HG03575 (cell line): ENCODE results near the gene PPP1R14C.
"Not testable (repeated sequence)": the region's sequence is repeated elsewhere in the genome, so short reads cannot be mapped to it uniquely, and the experiment has no call there.

Experiments used
- ATAC-seq: cut with Tn5 transposase; IDR thresholded peaks from one replicate; pipeline ENCODE4 v1.9.1; 2021; ENCODE audit not compliant: unreplicated experiment, insufficient number of reproducible peaks, low FRiP score; ENCODE audit errors: extremely low read depth

The PPP1R14C gene

DNA sequence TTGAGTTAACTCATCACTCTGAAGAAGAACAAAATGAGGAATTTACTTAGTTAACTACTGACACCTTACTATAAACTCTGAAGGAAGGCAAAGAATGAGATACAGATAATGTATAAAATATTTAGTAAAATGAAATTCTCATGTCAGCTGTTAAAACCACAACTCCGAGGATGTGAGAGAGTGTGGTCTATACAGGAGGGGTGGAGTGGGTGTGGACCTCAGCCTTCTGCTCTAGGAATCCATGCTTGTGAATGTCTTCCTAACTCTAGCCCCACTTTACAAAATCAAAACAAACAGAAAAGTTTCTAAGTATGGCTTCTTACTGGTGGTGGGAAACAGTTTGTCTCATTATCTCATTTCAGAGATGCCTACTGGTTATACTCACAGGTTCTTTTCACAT, 14.2 kb downstream of the PPP1R14C start:
- no peak for ATAC-seq

DNA sequence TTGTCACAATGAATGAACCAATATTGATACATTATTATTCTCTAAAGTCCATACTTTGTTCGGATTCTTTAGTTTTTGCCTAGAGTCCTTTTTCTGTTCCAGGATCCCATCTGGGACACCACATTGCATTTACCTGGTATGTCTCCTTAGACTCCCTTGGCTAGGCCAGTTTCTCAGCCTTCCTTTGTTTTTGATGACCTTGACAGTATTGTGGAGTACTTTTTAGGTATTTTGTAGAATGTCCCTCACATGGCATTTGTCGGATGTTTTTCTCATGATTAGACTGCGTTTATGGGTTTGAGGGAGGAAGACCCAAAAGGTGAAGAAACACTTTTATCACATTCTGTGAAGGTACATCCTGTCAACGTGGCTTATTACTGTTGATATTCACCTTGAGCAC, 16.9 kb downstream of the PPP1R14C start:
- ATAC-seq, result no peak

DNA sequence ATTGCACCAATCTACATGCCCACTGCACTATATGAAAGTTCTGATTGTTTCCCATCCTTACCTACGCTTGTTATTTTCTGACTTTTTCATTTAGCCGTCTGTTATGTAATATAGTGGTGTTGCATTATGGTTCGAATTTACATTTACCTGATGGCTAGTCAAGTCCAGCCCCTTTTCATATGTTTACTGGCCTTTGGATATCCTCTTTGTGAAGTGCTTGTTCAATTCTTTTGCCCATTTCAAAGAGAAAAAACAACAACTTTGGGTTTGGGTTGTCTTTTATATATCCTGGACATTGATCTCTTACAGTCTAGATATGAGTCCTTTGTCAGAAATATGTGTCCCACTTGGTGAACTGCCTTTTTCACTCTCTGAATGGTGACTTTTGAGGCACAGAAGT, 21.1 kb downstream of the PPP1R14C start:
- no peak for ATAC-seq

DNA sequence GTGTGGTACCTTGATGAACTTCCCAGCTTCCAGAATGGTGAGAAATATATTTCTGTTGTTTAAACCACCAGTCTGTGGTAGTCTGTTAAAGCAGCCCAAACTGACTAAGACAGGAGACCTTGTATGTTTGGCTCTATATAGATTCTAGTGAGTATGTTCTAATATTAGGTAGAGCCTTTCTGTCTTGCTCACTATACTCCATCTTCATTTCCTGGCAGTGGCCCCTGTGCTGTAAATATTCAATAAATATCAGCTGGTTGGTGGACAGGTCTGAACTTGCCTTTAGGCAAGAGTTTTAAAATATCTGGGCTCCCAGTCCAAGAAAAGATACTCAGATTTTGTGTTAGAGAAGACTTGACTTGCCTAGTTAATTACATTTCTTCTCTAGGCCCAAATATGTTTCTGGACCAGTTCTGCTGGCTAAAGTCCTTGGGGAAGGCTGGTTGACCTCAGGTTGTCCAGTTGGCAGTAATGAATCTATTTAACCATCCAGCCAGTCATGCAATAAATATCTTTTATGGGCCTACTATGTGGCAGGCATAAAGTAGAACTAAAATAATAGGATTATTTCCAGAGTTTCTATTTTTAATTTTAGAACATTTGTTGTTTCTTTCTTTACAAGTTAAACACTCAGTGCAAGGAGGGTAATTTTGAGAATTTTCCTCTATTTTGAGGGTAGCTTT, 22.3 kb downstream of the PPP1R14C start:
- ATAC-seq, result no peak

DNA sequence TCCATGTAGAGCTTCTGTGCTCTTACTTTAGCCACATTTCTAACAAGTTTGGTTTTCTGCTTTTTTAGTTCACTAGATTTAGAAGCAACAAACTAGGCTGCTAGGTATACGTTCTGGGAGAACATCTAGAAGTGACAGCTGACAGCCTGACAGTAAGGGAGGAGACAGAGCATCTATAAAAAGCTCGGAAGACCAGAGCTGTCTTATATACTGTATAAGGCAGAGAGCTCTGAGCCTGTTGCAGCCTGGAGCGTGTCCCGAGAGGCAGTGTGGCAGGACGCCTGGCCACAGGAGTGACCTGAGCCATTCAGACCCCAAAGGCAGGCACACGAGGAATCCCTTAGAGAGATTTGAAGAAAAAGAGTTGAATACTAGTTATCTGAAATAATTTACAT, 24.6 kb downstream of the PPP1R14C start:
- ATAC-seq, result no peak

DNA sequence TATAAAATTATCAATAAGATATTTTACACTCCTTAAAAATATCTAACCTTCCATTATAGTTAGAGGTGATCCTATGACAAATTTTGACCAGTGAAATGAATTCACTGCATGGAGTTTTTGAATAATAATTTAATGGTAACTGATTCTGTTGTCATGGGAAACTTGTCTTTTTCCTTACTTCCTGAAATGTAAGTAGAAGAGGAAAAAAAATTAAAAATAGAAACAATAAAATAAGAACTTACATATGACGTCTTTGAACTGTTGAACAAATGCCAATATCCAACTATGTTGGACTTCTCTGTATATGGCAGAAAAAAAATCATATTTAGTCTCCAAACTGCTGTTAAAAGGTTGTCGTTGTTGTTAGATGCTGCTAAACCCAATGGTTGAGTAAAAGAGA, 26.3 kb downstream of the PPP1R14C start:
- no peak for ATAC-seq

DNA sequence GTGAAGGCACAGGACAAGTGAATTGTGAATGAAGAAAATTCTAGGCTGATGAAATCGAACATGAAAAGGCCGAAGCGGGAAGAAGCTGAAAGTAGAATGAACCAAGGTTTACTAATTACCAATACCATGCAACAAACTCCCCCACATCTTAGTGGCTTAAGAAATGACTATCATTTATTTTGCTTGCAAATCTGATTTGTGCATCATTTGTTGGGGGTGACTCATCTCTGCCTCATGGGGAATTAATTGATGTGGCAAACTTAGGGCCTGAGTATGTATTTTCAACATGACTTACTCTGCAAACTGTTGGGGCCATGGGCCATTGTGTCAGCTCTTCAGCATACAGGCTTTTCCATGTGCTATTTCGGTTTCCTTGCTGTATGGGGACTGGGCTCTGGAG, 26.8 kb downstream of the PPP1R14C start:
- ATAC-seq, result no peak

DNA sequence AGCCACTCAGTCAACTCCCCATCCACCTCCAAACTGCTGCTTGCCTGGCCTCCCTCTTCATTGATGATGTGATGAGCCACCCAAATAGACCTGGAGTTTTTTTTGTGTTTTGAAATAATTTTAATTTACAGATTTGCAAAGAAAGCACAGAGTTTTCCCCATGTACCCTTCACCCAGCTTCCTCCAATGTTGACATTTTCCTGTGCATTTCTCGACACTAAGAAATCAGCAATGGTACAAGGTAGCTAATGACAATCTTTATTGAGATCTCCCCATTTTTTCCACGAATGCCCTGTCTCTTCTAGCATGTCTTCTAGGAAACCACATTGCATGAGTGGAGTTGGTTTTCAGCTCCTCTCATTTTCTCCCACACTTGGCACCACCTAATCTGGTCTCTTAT, 30.1 kb downstream of the PPP1R14C start:
- ATAC-seq, result no peak

DNA sequence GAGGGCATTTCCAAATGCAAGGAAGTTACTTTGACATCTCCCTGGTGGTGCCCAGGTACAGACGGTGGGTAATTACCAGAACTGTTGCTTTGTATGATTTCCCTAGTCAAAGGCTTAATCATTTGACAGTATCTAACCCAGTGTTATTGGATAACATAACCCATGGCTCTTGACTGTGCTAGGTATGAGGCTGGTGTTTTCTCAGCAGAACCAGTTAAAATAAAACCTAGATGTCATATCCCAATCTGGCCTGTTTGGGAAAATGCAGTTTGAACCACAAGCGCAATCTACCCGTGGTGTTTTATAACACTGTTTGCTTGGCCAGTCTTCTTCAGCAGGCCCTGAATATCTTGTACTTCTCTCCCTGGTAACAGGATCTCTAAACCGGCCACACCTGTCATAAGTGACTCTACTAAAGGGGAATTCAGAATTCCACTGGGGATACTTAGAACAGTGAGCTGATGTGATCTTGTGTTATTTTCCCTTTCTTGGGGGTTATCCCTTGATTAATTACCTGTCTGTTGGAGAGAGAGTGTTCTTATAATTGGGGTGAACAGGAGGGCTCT, 32.8 kb downstream of the PPP1R14C start:
- ATAC-seq, result no peak

DNA sequence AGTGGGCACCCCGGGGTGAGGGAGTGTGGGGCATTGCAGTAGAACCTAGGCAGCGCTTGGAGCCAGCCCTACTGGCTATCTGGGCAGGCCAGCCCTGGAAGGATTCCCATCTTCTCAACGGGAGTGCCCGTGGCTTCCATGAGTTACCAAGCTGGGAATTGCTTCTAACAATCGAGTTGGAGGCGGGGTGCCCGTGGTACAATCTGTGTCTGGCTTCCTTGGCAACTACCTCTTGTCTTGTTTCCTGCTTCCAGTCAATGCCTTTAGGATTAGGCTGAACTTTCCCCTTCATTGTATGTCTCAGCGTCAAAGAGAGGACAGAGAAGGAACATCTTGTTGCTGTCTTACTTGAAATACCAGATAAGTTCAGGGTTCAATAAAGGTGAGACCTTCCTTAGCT, 33.3 kb downstream of the PPP1R14C start:
- no peak for ATAC-seq

DNA sequence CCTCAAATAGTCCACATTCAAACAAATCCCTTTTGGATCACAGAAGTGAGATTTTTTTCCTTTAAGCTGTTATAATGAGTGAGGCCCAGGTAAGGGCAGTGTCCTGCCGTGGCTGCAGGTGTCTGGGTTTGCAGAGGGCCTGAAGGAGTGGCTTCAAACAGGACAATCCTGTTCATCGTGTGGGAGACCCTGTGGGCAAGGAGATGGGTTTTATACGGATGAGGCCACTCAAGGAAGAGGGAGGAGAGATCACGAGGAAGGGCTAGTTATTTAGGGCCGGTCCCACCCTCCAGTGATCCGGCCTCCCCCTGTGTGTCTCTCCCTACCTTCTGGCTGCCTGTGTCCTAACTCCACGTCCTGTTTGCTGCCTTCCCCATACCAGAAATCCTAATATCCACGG, 33.8 kb downstream of the PPP1R14C start:
- no peak for ATAC-seq

DNA sequence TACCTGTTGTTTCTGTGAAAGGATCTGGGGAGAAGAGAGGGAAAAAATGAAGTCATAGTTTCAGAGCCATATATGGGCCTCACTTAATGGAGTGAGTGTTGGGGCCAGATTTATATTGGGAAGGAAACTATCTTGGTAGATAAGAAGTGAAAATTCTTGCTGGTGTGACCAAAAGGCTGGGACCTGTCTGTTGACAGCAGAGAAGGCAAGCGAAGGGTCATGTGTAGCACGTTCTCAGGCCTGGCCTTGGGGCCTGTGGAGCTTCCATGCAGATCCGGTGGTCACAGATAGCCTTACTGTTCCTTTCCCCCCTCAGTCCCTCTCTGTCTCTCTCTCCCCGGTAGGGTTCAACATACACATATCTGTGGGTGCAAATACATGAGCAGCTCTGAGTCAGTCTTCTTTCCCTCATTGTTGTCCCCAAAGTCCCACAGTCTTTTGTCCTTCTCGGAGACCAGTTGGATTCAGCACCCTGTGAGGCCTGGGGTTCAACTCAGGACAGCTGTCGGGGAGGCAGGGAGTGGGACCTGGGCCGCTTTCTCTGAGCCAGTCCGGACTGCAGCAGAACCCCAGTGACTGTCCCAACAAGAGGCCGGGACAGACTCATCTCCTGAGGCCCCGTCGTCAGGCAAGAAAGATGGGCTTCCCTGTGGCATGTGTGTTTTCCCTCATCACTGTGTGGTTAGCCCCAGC, 34.6 kb downstream of the PPP1R14C start:
- no peak for ATAC-seq

DNA sequence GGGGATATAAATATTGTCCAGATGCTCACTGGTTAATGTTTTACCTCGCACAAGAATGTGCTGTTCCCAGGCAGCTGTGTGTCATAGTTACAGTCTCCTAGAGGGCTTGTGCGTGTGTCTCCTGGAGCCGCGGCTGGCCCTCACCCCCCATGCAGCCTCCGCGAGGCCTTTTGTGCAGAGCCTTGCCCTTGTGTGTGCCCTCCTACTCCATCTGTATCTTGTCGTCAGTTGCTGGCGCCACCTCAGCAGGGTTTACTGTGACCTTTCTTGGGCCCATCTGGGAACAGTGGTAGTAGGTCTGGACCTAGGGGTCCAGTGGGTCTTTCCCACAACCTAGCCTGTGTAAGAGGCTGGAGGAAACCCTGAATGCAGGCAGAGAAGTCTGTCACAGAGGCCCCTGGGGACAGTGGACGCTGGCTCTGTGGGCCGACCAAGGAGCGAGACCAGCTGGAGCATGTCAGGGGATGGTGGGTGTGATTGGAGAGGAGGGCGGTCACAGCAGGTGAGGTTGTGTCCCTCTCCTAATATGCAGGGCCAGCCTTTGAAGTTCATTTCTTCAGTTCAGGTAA, 35.2 kb downstream of the PPP1R14C start:
- no peak for ATAC-seq

DNA sequence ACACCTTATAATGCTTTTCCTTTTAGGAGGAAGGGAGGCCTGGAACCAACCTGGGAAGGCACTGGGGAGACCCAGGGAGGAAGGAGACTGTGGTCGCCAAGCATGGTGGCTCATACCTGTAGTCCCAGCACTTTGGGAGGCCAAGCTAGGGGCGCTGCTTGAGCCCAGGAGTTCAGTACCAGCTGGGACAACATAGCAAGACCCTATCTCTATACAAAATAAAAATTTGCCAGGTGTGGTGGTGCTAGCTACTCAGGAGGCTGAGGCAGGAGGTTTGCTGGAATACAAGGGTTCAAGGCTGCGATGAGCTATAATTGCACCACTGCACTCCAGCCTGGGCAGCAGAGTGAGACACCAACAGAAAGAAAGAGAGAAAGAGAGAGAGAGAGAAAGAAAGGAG, 36.2 kb downstream of the PPP1R14C start:
- no peak for ATAC-seq

DNA sequence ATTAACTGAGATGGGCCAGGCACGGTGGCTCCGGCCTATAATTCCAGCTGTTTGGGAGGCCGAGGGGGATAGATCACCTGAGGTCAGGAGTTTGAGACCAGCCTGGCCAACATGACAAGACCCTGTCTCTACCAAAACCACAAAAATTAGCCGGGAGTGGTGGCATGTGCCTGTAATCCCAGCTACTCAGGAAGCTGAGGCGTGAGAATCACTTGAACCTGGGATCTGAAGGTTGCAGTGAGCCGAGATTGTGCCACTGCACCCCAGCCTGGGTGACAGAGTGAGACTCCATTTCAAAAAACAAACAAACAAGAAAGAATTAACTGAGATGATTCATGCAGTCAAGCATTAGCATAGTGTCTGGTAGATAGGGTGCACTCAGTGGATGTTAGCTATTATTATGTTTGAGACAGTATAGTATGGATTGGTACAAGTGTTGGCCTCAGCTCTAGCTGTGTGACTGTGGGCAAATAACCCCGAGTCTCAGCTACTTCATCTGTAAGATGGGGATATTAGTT, 37.1 kb downstream of the PPP1R14C start:
- not testable (repeated sequence) for ATAC-seq

DNA sequence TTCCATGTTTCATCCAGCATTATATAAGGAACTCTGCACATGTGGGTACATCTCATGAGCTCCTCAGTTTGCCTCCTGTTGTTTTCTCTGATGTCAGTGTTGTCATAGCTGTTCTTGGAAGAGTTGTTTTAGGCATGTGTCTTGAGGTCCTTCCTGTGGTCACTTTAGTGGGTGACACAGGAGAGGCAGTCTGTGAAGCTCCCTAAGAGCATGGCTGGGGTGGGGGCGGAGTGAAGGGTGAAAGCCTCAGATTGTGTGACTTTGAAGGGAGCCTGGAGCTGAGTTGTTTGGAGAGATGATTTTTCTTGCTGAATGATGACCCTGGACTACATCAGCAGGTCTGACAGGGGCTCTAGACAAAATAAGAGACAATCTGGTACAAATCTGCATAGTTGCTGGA, 37.7 kb downstream of the PPP1R14C start:
- no peak for ATAC-seq

DNA sequence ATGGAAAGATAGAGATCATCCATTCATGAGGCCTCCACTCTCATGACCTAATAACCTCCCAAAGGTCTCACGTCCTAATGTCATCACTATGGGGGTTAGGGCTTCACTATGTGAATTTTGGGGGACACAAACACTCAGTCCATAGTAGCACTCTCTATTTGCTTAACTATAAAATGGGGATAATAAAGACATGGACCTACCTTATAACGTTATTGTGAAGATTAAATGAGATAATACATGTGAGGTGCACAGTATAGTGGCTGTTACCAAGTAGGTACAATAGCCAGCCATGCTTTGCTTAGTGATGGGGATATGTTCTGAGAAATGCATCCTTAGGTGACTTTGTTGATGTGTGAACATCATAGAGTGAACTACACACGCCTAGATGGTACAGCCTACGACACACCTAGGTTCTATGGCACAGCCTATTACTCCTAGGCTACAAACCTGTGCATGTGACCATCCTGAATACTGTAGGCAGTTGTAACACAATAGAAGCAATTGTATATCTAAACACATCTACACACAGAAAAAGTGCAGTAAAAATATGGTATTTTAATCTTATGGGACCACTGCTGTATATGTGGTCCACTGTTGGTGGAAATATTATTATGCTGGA, 39.7 kb downstream of the PPP1R14C start:
- no peak for ATAC-seq

DNA sequence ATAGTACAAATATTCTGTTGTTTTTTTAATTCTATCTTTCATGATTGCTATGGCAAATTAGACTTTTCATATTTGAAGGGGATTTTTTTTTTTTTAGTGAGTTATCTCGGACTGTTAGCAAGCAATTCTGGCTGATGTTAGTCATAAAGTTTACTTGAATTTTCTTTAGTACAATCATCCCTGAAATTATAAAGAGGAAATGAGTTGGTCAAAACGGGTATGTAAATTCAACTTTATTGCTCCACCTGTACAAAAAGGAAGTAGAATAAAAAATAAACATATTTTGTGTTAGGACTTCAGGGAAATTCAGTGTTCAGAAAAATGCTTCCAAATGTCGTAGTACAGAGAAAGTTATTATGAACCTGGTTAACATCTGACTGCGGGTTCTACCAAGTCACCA, 40.3 kb downstream of the PPP1R14C start:
- ATAC-seq, result no peak

DNA sequence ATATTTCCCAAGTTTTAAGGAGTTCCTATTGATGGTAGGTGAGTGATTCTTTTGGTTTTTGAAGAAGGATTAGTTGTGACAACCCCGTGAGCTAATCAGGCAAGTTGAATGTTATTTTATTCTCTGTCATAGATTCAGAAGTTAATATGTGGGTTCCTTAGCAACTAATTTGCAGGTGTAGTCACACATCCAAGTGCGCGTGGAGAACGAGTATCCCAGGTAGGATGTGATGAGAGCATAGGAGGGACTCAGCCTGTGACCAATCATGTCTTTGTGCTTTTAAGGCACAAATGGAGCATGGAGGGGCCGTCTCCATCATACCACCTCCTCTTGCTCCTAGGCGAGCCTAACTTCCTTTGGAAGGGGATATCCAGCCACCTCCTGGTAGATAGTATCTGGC, 41.1 kb downstream of the PPP1R14C start:
- no peak for ATAC-seq
